HG02943 (cell line): ENCODE measurements around the gene ENOX2.
"Not testable (repeated sequence)": the region's sequence is repeated elsewhere in the genome, so short reads cannot be mapped to it uniquely, and the experiment has no call there.

Experiments used
- ATAC-seq: cut with Tn5 transposase; IDR thresholded peaks from one replicate; pipeline ENCODE4 v1.9.1; 2021; ENCODE audit warnings: mild to moderate bottlenecking, low read depth, moderate library complexity; ENCODE audit not compliant: unreplicated experiment

The ENOX2 gene

GRCh38 chrX:130829526-130830515 is 73.2 kb downstream of the ENOX2 start:
- no peak for ATAC-seq

DNA sequence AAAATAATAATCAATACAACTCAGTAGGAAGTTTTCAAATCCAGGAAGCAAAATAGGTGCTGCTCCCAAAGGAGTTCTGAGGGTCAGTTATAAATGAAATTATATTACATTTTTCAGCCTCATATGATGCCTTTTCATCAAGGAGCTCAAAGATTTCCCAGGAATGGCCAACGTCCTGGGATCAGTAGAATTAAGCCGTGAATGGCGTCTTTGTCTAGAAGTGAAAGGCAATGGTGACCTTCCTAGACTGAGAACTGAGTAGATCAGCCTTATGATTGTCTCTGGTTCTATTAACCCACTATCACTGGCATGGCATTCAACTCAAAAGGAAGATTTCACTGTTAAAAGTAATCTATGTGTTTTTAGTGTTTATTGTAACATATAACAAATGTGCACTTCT is 74.4 kb downstream of the ENOX2 start:
- no peak for ATAC-seq

DNA sequence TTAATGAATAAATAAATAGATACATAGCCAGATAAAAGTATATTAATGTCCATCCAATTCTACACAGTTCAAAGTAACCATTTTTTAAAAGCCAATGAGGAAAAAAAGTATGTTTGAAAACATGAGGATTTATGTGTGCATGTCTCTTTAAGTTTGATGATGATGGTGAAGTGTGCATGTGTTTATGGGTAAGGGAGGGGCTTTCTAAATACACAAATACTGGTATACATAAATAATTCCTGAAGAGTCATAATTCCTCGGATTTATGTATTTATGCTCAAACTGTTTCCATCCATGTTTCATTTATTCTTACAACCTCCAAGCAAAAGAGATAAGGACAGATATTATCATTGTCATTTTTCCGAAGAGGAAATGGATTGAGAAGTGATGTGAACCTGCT is 75.4 kb downstream of the ENOX2 start:
- ATAC-seq = no peak

GRCh38 chrX:130826249-130826648 is 76.8 kb downstream of the ENOX2 start:
- ATAC-seq = no peak

- no peak for ATAC-seq
Measured at GRCh38 chrX:130825525-130825924, 77.5 kb downstream of the ENOX2 start.

- not testable (repeated sequence) for ATAC-seq
Measured at GRCh38 chrX:130819367-130819766, 83.6 kb downstream of the ENOX2 start.

GRCh38 chrX:130813932-130814331 is 89.1 kb downstream of the ENOX2 start:
- not testable (repeated sequence) for ATAC-seq

DNA sequence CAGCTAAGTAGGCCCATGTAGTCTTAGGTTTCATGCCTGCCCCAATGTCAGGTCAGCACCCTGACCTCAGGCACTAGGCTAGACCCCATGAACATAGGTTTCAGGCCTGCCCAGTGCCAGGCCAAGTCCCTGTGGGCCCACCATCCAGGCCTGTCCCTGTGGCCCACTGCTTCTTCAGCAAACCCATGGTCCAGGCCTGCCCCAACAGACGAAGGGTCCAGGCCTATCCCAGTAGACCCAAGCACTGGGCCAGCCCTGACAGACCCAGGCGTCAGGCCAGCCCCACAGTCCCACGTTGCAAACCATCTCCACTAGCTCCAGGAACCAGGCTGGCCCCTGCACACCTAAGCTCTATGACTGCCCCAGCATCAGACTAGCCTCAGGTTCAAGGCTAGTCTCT is 92.4 kb downstream of the ENOX2 start:
- no peak for ATAC-seq

DNA sequence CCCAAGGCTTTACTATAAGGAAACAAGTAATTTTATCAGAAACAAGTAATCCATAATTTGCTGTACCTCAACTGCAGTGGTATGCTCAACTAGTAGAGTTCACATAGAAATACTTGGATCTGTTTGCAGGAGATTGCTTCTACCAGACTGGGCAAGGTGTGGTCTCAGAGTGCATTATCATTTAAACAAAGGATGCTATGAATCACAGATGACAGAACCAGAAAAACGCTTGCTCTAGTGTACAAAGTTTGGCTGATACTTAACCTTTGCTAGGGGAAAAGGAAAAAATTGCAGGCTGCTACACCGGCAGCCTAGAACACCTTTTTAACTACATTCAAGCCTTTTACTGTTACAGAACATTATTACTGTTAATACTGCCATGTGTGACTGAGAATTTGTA is 97.1 kb downstream of the ENOX2 start:
- no peak for ATAC-seq

DNA sequence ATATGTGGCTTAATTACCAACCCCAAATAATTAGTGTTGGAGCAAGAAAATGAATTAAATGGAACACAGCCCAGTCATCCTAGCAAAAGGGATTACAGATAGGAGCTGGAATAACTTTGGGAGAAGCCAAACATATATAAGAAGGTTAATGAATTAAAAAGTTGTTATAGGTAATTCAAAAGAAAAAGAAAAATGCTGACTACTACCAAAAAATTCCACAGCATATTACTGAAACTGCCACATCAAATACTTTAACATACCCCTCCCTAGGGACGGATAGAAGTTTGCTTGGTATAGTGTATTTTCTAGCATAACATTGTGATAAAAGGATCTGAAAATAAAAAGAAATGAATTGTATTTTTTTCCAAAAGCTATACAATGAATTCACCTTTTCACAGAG is 99.5 kb downstream of the ENOX2 start:
- no peak for ATAC-seq

DNA sequence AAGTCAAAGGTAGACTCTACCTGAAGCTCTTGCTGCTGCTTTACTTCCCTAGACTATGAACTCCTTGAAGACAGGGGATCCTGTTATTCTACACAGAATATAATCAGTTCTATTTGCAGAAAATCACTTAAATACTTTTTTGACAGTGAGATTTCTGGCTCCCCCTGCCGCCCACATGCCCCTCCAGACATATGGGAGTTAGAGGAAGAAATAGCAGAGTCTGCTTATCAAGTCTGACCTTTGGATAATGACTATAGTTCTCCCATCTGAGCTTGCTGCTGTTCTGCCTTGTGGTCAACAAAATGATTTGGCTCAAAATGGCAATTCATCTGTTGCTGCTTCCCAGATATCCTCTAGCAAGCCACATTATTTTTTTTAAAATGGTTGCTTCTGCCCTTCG is 101.1 kb downstream of the ENOX2 start:
- ATAC-seq = no peak

GRCh38 chrX:130799393-130799792 is 103.6 kb downstream of the ENOX2 start:
- no peak for ATAC-seq

DNA sequence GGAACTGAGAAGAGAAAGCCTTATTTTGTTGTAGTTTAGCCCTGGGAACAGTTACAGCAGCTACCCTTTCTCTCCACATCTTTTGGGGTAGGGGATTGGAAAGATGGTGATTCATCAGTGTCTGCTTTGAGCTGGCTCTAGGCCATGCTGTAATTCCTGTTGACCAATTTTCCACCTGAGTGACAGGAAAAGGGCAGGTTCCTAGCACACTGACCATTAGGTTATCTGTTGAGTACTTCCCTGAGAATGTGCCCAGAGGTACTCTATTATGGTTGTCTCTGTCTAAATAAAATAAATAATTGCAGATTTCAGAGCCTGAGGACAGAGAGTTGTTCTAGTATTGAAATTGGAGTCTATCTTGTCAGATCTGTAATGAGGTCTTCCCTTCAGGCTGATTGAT is 109.0 kb downstream of the ENOX2 start:
- no peak for ATAC-seq

GRCh38 chrX:130791870-130792269 is 111.1 kb downstream of the ENOX2 start:
- not testable (repeated sequence) for ATAC-seq

DNA sequence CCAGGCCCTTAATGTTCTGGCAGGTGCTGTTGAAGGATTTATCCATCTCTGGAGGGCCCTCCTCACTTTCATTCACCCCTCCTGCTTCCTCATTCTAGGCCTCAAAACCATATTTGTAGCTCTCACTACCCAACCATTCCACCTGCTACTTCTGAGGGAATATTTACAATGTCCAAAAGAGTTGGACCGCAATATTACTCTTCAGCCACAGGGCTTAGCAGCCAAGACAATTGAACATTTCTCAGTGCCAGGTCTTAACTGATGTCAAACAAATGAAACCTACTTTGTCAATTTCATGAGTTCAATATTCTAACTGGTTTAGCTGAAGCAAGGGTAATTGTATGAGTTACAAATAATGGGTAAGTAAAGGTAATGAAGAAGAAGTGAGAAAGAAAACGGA is 113.2 kb downstream of the ENOX2 start:
- no peak for ATAC-seq

DNA sequence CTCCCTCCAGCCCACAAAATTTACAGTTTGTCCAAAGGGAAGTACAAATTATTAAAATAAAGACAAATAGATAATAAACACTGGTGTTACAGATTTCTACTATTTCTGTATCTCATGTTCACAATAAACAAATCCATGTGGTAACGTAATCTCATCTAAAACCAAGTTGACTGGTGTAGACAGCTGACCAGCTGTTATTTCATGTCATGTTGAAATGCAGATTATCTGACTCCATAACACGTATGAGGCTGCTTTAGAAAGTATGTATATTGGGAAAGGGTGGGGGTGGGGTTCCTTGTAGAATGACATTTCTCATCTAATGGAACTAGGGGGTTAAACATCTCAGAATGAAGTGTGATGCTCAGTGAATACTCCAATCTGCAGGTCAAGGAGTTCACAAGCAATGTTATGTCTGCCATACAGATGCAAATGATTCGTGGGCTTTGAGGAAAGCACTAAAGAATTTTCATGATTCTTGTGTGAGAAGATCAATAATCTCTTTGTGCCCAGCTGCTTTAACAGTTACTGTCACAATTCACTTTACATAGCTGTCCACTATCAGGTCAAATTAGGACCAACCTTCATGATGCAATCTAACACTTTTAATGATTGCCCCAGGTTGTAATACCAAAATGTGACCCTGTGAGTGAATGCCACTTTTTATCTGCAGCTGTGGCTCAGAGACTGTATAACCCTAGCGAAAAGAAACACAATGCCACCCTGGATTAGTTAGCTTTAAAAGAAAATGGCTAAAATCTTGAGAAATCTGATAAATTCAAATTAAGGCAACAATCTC is 114.0 kb downstream of the ENOX2 start:
- no peak for ATAC-seq

DNA sequence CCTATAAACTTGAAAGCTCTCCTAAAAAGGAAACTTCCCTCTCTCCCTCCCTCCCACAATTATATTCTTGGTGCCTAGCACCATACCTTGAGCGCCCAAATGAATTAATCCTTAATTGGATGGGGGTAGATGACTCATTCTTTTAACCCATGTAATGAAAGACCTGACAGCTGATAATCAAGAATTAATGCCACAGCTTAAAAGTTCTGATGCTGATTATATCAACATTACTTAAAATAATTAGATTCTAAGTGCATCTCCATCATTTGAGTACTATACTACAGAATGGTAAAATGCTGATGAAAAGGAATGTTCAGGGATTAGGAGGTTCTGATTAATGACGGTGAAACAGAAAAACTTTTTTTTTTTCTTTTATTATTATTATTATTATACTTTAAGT is 117.0 kb downstream of the ENOX2 start:
- ATAC-seq = no peak

- ATAC-seq = no peak
Measured at GRCh38 chrX:130778773-130779172, 124.2 kb downstream of the ENOX2 start.

- no peak for ATAC-seq
Measured at GRCh38 chrX:130775849-130776248, 127.2 kb downstream of the ENOX2 start.

GRCh38 chrX:130772776-130773143 is 130.2 kb downstream of the ENOX2 start:
- ATAC-seq = no peak

DNA sequence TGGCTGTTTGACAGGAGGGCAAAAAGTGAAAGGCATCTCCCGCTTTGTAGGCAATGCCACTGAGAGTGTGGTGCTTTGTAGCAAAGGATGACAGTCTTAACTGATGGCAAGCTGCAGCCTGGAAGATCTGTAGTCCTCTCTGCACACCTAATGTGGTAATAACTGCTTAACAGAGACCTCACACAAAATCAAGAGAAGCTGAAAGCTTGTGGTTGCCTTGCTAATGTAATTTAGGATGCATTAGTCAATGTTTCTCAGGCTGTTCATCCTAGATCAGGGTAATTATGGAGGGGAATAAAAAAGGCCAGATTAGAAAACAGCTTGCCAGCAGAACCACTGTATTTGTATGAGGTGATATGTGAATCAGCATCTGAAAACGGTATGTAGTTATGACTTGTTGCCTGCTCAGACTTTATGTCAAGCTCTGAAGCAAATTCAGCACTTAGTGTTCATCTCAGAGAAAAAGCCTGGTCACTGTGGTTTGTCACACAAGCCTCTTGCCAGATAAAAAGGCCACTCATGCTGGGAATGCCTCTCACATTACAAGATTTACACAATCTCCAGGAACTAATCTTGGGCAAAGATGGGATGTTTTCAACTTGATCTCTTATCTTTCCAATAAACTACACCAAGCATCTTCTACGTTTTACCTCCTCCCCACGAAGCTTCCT is 130.8 kb downstream of the ENOX2 start:
- no peak for ATAC-seq
